GM12892 (cell line): Measurements from ENCODE around the gene SDF2L1.
A peak's percentile ranks its signal among the peaks of the same experiment; 100 is the strongest.

Experiments
- DNase-seq: peaks from one replicate; pipeline ENCODE4 v3.0.0; 2011; ENCODE audit not compliant: insufficient read length
- FAIRE-seq: peaks from 2 replicates; lab custom pipeline; 2011; peaks lifted over from hg19 to GRCh38; lab: Jason Lieb, UNC
- POLR2A ChIP-seq: IDR thresholded peaks from 2 replicates; pipeline ENCODE4 v1.6.1; 2011; ENCODE audit warnings: low read depth, low read length, control low read depth
- POLR2AphosphoS5 ChIP-seq: IDR thresholded peaks from 2 replicates; pipeline ENCODE4 v1.6.1; 2011; ENCODE audit warnings: low read depth, low read length, control low read depth
- TAF1 ChIP-seq: IDR thresholded peaks from 2 replicates; pipeline ENCODE4 v1.6.1; 2011; ENCODE audit warnings: low read depth, mild to moderate bottlenecking, control low read depth, low read length, borderline replicate concordance

SDF2L1 gene

DNA sequence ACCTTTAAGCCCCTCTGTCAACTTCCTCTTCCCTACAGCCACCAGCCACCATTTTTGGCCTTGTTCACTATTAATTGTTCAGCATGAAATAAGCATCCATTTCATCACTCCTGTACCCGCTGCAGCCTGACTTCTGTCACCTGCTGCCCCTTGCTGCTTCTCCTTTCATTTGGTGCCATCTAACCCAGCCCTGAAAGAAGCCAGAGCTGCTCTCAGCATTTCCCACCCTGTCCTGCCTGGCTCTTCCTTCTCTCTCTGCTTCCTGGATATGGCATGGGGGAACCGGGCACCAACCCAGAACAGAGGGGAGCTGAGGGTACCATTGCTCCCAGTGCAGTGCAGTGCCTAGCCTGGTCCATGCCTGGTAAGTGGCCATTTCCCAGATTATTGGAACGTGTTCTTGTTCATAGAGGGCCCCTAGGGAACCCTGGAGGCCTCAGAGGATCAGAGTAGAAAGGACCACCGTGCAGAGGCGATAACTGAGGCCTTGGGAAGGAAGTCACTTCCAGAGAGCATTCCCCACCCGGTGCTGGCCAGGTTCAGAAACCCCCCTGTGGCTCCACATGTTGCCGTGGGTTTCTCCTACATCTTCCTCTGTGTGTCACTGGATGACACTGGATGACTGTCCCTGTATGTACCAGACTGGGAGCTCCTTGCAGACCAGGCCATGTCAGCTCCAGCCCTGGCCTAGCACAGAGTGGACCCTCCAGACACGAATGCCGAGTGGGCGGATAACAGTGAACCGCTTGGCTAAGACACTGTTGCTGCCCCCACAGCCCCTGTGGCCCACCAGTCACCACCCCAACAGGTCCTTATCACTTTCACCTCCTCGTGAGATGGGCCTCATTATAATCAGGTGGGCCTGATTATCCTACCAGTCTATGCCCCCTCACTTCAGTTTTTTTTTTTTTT, 17.0 kb upstream of the SDF2L1 start:
- TF ChIP-seq TAF1 (no peak), POLR2A (peak; percentile 19; the same call in 1 of the 2 replicates), POLR2AphosphoS5 (no peak; the same call in 1 of the 2 replicates)
- FAIRE-seq = no peak
- DNase-seq = no peak

DNA sequence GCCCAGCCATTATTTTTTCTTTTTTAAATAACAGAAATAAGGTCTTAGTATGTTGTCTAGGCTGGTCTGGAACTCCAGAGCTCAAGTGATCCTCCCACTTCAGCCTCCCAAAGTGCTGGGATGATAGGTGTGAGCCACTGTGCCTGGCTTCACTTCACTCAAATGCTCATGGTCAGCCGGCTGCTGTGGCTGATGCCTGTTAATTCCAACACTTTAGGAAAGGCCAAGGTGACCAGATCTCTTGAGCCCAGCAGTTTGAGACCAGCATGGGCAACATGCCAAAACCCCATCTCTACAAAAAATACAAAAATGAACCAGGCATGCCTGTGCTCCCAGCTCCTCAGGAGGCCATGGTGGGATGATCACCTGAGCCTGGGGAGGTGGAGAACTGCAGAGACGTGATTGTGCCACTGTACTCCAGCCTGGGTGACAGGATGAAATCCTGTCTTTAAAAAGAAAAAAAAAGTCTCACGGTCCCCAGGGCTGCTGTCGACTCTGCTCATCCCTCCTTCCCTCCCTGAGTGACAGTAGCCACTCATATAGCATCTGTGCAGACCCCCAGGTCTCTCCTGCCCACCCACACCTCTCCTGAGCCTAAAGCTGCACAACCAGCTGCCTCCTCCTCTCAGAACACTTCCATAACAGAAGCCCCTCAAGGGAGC, 15.9 kb upstream of the SDF2L1 start:
- TF ChIP-seq POLR2A (no peak), POLR2AphosphoS5 (no peak), TAF1 (no peak)
- no peak for FAIRE-seq
- DNase-seq = no peak

DNA sequence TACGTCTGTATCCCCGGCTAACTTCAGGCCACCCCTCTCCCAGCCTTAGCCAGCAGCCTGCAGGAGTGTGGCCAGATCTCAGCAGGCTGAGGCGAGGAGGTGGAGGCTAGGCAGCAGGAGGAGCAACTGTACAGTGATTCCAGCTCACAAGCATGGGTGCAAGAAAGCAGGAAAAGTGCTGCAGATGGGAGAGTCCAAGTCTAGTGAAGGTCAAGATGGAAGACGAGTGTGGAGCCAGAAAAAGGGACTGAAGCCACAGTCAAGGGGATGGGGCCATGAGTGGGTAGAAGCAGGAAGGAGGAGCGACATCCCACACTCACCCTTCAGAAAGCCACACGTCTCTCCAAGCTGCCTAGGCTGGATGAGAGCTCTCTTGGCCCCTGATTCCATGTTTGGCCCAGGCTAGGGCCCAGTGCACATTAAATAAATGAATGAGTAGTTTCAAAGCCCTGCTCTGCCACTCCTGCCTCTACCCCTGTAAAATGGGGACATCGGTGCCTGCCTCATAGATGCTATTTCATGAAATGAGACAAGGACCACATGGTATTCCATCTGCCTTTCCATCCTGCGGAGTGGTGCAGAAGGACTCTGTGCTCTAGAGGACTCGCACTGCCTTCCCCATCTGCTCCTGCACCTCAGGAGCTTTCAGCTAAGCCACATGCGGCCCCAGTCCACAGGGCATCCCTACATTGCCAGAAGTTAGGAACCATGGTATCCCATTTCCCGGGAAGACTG, 15.2 kb upstream of the SDF2L1 start:
- no peak for FAIRE-seq
- DNase-seq = no peak
- TF ChIP-seq POLR2AphosphoS5 = peak; percentile 51; the same call in 1 of the 2 replicates
- peak; percentile 54 for TF ChIP-seq POLR2A
- no peak for TF ChIP-seq TAF1

DNA sequence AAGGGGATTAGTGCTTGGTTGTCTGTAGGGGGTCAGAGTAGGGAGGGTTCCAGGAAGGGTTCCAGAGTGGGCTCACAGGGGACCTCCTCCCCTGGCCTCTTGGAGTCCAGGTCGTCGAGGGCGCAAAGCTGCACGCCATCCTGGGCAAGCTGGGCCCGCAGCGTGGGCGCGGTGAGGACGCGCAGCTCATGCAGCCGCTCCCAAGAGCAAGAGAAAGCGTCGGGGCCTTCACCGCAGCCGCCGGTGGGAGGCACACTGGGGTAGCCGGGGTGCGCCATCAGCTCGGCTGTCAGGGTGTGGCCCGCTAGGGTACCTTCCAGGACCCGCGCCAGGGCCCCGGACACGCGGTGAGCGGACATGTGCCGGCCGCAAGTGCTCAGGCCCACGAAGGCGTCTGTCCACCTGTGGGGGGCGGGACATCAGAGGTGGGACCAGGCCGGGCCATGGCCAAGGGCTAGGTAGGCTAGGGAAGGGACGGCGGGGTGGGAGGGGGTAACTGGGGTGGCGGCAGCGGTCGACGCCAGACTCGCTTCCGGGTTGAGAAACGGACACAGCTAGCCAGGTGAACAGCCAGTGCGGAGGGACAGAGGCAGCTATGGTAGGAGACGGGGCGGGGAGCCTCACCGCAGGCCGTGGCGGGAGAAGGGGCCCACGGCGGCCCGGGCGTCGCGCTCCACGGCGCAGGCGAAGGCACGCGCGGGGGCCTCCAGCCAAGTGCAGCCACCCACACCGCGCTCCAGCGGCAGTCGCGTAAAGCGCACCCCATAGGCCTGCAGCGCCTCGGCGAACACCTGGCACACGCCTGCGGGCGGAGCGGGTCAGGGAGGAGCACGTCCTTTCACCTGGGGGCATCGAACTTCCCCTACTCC, 13.5 kb upstream of the SDF2L1 start:
- TF ChIP-seq TAF1 = no peak
- TF ChIP-seq POLR2AphosphoS5 = no peak
- DNase-seq = no peak
- FAIRE-seq = no peak

DNA sequence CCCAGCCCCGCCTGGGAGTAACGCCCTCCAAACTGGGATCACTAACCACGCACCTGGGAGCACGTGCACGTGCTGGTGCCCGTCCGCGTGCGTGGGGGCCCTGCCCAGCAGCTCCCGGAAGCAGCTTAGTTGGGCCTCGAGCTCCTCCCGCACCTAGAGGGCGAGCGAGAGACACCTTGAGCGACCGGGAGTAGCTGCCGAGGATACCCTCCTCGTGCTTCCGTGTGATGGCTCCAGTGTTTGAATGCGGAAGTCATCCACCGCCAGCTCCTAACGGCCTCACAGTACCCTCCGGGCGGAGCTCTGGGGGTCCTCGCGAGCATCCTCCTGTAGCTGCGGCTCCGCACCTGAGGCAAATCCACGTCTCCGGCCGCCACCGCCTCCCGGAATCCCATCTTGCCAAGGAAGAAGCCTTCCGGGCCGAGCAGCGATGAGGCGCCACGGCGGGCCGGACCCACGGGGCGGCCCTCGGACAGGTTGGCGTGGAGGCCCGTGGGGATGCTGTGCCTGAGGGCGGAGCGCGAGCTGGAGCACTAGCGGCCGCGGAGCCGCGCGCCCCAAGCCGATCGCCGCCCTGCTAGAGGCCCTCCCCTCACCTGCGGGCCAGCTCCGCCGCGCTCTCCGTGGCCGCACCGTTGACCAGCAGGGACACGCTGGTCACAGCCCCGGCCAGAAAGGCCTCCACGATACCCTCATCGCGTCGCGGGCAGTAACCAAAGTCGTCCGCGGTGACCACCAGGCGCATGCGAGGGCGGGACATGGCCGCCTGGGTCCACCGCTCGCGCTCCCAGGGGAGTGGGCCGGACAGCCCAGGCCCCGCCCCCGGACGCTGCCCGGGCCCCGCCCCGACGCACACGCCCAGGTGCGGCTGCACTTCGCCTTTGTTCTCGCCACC, 12.6 kb upstream of the SDF2L1 start, which contains the start of gene YDJC:
YDJC (minus strand) TSS at position 768 of the 895 bp plus-strand sequence; CDS start at position 760, 8 bp downstream.
- peak; percentile 90 for DNase-seq
- TF ChIP-seq POLR2A = peak; percentile 82
- peak; percentile 74 for TF ChIP-seq TAF1
- peak; percentile 73 for TF ChIP-seq POLR2AphosphoS5
- FAIRE-seq = peak; percentile 96

DNA sequence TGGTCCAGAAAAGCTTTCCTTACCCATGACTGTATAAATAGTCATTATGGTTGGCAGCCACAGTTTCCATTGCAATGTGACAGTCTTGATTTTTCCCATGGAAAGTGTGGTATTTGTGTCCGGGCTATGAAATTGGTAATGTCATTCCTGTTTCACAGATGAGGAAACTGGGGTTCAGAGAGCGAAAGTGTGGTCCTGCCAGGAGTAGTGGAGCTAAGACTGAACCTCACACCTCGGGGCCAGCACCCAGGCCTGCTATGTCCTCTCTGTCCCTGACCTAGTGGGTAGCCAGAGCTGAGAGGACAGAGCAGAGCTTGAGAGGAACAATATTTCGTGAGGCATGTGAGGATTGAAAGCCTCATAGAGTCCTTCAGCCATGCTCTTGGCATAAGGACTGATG, 11.1 kb upstream of the SDF2L1 start:
- TF ChIP-seq POLR2A (no peak), POLR2AphosphoS5 (no peak), TAF1 (no peak)
- DNase-seq (no peak), FAIRE-seq (no peak)

DNA sequence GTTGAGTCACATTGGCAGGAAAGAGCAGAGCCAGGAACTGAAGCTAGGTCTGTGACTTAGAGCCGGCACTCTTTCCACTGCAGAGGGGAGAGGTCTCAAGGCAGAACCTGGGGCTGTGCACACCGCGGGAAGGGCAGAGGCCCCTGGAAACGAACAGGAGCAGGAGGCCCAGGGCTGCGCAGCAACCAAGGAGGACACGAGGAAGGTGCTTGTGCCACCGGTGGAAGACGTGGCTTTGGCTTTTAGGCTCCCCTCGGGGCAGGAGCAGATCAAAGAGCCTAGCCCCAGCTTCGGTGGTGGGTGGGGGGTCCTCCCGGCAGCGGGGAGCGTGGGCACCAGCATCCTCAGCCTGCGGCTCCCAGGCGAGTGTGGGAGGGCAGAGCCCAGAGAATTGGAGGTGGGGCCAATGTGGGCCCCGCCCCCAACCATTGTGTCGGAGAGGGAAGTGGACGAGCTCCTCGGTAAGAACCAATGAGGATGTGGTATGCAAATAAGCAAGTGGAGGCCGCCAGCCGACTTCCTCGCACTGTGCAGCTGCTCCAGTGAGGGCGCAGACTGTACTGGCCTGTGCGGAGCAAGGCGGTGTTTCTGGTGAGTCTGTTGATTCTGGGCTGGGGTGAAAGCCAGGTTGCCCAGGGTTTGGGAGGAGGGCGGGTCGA, 9.7 kb upstream of the SDF2L1 start, which contains the start of gene CCDC116:
CCDC116 (plus strand) TSS at position 524 of the 659 bp plus-strand sequence. CDS start 422 bp downstream, outside the sequence.
- TF ChIP-seq POLR2AphosphoS5 = no peak
- TF ChIP-seq TAF1 = no peak
- no peak for DNase-seq

DNA sequence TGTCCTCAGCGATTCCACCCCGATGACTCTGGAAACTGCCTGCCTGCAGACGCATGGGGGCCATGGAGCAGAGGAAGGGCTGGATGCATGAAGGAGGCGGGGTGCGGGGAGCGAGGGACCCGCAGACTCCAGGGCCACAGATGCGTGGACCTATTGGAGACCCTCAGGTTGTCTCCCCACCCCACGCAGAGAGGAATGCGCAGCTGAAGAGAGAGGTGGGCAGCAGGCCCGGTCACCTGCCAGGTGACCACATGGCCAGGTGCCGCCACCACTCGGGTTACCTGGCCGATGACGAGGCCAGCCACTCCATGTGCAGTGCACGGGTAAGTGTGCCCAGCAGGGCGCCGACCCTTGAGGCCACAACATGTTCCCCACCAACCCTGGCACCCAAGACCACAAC, 9.2 kb upstream of the SDF2L1 start:
- FAIRE-seq = no peak
- DNase-seq = no peak
- TF ChIP-seq TAF1 = no peak
- no peak for TF ChIP-seq POLR2A
- no peak for TF ChIP-seq POLR2AphosphoS5

More for the DNA sequence above, 9.7 kb upstream of the SDF2L1 start, which contains the start of gene CCDC116:
- no peak for FAIRE-seq

DNA sequence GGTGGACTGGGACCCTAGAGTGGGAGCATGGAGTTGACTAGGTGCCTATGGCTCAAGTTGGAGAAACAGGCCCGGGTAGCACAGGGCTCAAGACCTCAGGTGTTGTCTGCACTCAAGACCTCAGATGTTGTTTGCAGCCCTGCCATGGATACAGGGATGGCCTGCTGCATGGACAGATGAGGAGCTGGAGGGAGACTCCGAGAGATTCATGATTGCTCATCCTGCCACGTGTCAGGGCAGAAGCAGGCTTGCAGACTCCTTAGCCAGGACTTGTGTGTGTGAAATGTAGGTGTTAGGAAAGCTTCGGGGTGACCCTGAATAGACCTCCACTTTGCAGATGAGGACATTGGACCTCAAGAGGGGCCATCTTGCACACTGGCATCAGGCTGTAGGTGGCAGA, 8.6 kb upstream of the SDF2L1 start:
- no peak for DNase-seq
- TF ChIP-seq TAF1 (no peak), POLR2AphosphoS5 (no peak), POLR2A (no peak)
- no peak for FAIRE-seq
